NCI-H524 (cell line): ENCODE results near the gene HPCAL4.

Experiments
- DNase-seq, 2 experiments: peaks; one replicate each; lab custom pipeline; 2025; lab: John Stamatoyannopoulos, UW

The HPCAL4 gene

DNA sequence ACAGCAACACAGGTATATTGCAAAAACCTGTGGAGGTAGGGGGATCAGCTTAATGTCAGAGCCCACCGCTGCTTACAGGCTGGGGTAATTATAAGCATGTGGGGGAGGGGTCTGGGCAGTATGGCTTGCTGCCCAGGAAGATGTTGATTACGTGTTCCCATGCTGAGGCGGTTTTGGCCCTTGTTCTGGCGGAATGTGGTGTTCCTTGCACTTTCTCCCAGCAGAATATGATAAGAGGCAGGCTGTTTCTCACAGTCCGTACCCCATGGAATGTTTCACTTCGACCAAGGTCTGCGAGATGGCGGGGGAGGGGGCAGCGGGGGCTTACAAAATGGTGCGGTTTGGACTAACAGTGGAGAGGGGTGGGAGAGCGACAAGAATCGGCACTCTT is 9.8 kb upstream of the HPCAL4 start:
- no peak for DNase-seq

DNA sequence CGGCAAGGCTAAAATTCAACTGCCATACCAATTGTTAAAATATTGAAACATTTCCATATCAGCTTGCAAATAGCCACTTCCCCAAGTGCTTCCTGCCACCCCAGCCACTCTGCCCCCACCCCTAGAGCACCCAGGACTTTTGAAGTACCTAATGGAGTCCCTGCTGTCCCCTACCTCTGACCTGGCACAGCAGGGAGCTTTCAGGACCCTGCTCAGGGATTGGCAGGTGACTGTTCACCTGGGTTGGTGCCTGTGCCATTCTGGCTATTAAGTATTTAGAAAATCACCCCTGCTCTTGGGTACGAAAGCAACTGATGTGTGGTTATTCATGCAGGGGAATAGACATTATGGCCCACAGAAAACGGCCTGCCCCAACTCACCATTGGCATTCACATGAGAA is 9.1 kb upstream of the HPCAL4 start:
- no peak for DNase-seq

DNA sequence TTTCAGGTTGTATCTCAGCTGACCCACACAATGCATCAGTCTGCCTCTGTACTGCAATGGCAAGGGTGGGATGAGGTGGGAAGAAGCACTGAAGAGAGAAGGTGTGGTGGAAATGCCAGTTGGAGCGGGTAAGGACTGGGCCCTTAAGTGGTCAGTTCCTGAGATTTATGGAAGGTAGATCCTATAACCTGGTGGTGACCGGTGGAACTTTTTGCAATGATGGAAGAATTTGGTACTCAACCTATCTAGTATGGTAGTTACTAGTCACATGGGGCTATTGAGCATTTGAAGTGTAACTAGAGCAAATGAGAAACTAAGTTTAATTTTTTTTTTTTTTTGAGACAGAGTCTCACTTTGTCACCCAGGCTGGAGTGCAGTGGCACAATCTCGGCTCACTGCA is 8.2 kb upstream of the HPCAL4 start:
- DNase-seq, result no peak

DNA sequence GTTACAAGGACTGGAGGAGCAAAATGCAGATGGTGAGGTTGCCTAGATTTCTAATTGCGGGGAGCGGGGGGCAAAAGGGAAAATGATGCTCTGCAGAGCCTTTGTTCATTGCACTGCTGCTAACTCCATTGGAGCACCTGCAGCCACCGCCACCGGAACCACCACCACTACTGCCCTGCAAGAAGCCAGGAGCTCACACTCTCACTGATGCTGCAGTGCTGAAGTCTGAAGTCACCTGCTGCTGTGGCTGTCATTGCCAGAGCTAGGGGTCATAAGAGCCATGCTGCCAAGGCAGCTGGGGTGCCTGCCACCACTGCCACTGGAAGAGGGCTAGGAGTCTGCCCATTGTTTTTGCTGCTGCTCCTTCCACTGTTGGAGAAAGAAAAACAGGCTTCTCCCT is 7.3 kb upstream of the HPCAL4 start:
- DNase-seq, result no peak

DNA sequence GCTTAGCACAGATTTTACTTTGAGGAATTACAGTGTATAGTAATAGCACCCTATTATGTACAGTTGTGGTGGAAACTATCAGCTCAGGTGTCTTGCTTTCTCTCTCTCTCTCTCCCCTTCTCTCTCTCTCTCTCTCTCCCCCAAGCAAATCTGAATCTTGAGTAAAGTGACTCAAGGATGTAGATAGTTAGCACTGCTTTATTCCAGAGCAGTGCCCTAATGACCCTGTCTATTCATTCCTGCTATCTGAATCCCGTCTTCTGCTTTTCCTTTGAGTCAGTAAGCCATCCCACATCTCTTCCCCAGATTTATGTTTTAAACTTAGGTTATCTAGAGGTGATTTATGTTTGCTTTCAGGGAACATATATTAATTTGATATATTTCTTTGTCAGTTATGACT is 5.2 kb upstream of the HPCAL4 start:
- DNase-seq, result no peak

DNA sequence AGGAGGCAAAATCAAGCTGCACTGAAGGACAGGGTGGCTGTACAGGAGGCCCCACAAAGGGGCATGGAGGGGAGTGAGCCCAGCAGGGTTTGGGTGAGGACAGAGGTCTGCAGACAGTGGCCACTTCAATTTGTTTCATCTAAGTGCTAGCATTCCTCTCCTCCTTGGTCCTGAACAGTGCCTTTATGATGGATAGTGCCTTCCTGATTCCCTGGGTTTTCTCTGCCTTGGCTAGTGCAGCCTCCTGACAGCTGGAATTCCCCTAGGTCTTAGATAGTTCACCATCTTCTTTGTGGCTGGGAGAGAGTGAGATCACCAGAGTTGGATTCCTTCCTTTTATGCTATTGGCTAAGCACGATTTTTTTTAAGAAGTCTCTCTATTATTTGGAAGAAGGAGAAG is 3.8 kb upstream of the HPCAL4 start:
- DNase-seq, result no peak

DNA sequence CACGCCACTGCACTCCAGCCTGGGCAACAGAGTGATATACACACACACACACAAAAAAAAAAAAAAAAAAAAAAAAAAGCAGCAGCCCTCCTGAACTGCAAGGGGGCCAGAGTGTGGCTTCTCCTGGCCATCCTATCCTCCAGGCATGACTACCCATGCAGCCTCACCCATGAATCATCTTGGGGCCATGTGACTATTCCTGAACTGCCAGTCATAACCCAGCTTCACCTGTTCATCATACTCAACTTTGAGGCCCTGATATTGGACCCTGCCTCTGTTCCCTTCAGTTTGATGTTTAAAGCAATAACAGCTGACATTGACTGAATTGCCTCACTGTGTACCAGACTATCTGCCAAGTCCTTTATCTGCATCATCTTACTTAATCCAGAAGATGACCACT is 2.8 kb upstream of the HPCAL4 start:
- DNase-seq, result no peak

DNA sequence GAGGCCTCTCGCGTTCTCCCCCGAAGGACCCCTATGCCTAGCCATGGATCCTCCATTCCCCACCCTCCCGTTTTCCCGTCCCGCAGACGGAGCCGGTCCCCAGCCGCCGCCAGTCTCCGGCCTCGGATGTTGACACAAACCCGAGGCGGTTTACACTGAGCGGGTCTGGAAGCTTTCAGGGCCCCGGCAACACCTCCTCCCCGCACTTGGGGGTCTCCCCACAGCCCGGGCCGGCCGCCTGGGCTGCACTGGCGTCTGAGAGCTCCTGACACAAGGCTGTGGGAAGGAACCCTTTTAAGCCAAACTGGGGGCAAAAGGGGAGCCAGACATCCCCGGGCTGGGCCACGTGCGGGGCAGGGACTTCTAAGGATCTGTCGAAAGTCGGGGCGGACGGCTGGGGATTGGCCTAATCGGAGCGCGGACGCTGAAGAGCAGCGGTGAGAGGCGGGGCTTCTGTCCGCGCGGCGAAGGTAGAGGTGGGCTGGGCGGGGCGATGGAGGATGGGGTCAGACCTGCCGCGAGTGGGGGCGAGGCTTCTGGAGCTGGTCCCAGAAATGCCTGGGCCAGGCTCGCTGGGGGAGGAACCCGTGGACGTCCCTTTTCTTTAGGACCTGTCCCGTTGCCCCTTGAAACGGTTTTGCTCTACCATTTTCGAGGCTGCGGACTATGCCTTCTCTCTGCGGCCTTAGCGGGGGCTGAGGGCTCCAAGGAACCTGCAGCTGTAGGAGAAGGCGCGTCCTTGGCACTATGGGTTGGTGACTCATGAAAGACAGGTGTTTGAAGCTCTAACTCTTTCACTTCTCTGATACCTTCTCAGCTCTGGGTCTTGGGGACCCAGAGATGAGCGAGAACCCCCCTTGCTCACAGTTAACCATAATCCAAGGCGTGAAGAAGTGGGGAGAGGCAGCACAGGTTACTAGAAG is 1.2 kb upstream of the HPCAL4 start:
- peak in 1 of 2 experiments; percentile 27 for DNase-seq

DNA sequence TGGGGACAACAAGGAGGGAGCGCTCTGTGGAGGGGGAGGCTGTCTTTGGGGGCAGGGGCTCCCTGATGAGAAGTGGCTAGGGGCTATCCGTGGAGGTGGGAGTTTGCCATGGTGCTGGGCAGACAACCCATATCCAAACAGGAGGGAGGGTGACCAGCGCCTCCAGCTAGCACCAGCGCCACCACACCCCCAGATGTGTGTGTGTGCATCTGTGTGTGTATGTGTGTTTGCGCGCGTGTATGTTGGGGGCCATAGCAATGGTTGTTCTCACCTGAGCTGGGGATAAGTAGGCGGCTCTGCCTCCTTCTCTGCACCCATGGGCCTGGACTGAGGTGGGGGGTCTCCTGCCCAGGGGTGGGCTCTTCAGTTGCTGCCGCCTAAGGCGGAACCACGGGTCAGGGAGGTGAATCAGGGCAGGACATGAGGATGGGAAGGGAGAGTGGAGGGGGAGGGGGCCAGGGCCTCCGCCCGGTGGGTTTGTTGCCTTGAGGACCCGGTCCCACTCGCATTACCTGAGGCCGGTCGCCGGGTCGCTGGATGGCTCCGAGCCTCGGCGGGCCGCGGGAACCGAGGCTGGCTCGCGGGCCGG is 345 bp downstream of the HPCAL4 start:
- DNase-seq, result no peak

DNA sequence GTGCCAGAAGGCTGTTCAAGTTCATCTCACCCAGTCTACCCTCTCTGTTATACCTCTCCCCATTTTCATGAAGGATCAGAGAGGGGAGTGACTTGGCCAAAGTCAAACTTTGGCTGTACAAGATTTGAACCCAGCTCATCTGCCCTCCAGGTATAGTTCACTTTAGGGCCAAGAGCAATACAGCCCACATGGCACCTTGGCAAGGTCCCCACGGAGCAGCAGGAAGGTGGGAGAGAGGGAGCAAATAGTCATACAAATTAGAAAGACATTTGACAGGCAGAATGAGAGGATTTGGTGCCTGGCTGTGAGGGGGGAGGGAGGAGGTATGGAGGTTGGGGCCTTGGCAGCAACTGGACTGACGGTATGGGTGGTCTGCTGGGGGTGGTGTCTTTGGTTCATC is 1.0 kb downstream of the HPCAL4 start:
- no peak for DNase-seq

DNA sequence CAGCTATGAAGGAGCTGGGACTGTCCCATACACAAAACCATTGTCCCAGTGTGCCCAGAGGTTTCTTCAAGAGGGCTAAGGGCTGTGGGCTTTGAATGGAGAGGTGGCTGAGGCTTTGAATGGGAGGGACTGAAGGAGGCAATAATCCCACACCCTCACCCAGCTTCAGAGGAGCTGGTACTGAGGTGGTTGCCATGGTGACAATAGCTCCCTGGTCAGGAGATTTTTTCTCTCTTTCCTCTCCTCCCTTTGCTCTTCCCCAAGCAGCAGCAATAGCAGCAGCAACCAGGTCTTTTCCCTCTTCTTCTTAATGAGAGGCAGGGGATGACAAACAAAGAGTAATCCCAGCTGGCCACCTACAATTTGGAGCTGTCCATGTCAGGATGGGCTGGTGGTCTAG is 1.6 kb downstream of the HPCAL4 start:
- DNase-seq, result peak; percentile 30 to 55

DNA sequence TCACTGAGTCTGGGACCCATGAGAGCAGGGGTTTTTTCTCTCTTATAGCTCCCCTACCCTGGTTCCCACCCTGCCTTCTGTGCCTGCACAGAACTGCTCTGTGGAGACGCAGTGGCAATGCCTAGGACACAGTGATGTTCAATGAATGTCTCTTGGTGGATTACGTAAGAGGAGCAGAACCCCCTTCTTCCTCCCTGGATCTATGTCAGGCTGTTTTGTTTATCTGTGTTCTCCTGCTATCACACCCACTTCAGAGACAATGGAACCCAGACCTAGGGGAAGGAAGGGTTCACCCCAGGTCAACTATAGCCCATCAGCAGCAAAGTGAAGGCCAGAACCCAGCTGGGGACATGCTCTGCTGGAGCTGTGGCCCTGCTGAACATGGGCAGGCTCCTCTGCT is 2.0 kb downstream of the HPCAL4 start:
- DNase-seq, result no peak

DNA sequence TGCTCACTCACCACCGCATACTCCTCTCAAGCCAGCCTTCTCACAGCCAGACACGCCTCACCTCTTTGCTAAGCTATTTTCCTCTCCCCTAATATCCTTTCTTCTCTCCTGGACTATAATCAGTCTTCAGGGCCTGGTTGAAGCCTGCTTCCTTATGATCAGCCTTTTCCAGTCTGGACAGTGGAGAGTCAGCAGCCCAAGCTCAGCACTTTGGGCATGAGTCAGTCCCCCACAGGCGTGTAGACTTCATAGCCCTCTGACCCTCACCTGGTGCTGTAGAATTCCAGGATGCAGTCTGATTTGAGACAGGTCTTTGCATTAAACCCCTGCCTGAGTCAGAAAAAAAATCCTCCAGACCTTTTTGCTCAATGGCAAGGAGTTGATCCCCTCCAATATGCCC is 2.5 kb downstream of the HPCAL4 start:
- DNase-seq, result no peak

DNA sequence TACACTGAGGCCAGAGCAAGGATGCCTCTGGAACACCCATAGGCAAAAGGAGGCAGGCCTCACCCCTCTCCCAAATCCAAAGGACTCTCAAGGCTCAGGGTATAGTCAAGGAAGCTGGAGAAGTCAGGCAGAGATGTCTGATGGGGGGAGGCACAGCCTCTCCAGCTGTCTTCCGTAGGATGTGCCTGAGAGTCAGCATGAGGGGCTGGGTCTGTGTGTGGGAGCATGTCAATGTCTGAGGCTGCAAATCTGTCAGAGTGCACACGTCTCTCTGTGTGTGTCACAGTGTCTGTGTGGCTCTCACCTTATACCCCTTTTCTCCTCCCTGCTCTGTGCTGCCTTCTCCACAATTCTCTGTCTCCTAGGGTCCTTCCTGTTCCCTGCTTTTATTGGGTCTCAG is 4.0 kb downstream of the HPCAL4 start:
- no peak for DNase-seq

DNA sequence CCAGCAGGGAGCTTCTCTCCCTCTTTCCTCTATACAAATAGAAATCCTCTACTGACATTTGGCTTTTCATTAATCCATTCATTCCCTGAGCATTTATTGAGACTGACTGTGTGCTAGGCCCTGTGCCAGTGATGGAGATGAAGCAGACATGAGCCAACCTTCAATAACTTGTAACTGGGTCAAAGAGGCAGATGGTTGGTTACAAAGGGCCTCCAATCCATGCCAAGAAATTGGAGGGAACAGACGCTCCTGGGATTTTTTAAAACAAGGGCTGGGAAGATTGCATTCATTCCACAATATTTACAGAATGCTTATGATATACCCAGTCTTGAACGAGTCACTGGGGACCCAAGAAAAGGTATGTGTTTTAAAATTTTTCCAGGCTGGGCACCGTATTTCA is 6.2 kb downstream of the HPCAL4 start:
- no peak for DNase-seq

DNA sequence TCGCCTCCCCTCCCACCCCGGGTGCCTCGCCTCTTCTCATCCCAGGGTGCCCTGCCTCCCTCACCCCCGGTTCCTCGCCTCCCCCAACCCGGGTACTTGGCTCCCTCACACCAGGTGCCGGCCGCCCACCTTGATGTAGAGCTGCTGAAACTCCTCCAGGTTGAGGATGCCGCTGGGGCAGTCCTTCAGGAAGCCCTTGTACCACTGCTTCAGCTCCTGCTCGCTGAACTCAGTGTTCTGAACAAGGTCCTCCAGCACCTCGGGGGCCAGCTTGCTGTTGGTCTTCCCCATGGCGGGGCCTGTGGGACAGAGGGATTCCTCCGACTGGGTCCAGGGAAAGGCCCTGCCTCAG is 6.9 kb downstream of the HPCAL4 start:
- no peak for DNase-seq

DNA sequence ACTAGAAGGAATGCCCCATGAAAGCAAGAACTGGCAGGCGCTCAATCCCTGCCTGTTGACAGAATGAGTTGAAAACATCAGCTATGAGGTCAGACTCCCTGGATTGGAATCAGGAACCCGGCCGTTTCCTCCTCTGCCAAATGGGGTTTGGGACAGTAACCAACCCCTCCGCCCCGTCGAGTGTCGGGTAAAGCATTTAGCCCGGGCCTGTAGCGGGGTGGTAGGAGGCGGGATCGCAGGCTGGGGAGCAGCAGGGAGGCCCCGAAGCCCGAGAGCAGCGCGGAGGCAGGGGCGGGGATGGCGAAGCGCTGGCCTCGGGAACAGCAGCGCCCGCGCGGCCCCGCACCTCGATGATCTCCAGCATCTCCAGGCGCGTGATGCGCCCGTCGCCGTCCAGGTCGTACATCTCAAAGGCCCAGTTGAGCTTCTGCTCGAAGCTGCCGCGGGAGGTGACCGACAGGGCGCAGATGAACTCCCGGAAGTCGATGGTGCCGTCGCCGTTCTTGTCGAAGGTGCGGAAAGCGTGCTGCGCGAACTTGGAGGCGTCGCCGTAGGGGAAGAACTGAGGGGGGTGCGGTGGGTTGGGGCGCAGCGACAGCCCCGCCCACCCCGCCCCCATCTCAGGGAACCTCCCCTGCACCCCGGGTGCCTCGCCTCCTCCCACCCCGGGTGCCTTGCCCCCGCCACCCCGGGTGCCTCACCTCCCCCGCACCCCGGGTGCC is 7.5 kb downstream of the HPCAL4 start:
- no peak for DNase-seq

DNA sequence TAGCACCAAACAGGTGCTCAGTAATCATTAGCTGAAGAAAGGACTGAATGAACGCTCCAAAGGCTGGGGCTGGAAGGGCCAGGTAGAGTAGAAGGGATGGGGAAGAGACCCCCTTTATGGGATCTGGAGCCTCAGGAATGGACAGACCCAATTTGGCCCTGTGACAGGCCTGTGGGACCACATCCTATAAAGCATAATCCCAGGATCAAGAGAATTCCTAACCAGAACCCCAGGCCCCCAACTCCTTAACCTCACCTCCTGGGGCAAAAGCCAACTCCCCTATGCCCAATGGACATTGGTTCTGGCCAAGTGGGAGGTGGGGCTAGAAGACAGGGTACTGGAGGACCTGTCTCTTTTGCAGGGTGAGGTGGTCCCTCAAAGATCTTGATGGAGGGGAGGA is 9.2 kb downstream of the HPCAL4 start:
- no peak for DNase-seq

DNA sequence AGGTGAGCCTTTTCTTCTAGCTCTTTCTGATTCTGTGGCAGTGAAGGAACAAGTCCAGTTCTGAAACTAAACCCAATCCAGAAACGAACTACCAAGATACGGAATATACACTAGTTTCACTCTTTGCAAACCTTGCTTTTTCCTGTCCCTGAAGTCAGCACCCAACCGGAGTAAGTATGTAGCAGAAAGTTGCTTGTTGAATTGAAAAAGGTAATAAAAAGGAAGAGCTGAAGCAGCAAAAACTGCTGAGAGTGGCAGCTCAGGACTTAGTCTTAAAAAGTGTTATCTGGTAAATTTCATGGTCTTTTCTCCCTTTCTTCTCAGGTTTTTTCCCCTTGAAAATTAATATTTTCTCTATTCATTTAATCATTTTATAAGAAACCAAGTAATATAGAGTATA is 9.9 kb downstream of the HPCAL4 start:
- DNase-seq, result no peak

DNA sequence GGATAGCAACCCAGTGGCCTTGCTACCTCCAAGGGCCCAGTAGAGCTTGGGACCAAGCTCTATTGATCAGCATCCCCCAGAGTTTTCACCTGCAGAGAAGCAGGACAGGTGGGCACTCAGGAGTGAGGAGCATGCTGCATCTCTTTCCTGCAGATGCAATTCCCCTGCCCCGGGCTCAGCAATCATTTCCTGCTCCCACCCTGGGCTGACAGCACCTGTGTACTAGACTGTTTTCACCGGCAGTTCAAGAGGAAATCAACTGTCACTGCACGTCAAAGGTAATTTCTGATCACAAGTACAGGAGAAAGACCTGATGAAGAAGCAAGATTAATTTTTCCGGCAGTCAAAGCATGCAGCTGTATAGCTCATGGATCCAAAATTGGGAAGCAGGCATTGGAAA is 10.5 kb downstream of the HPCAL4 start:
- no peak for DNase-seq

DNA sequence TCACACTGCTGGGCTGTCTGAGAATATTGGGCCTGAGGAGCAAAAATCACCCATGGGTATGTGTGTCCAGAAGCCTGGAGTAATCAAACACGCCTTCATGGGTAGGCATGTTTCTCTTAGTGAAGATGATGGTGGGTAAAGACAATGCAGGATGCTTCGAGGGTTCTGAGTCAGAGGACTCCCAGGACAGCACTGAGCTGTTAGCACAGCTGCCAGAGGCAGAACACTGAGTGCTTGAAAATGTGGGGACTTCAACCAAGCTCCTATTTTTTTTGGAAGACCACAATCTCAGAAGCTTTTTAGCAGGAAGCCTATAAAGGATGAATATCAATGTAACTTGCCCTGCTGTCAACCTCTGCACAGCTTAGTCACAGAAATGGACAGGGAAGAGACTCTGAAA is 11.4 kb downstream of the HPCAL4 start:
- DNase-seq, result no peak

DNA sequence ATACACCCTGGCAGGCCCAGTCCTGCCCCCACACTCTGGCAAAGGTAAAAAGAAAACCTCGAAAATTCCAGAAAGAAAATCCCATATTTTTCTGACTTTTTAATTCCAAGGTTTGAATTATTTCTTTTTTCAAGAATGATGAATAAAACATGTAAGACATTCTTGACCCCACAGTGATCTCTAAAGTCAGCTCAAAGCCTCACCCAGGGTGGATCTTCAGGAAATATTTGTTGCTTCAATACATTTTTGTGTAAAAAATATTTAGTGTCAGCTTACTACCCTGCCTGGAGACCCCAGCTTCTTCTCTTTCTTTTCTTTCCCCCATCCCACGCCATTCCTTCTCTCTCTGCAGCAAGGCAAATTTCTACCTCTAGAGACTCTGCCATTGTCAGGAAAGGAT is 12.3 kb downstream of the HPCAL4 start:
- no peak for DNase-seq

DNA sequence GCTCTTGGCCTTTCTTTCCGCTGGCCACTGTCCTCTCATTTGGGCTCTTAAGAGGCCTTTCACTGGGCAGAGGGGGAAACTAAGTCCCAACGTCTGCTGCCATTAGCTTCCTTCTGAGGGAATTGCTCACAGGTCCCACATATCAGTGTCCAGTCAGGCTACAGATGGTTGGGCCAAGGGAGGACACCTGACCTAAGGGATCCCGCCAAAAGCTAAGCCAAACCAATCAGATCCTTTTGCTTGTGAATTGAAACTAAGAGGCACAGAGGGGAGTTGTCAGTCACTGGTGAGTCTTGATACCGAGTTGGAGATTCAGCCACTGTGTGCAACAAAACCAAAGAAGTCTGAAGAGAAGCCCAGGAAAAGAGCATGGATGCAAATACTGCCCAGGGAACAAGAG is 13.6 kb downstream of the HPCAL4 start:
- DNase-seq, result no peak
